Bone marrow (tissue), 2 donors: ENCODE measurements around the gene ASIC2.

Experiments
- DNase-seq, 2 donors: peaks; one replicate each; lab custom pipeline; 2025; lab: John Stamatoyannopoulos, UW

ASIC2 gene

DNA sequence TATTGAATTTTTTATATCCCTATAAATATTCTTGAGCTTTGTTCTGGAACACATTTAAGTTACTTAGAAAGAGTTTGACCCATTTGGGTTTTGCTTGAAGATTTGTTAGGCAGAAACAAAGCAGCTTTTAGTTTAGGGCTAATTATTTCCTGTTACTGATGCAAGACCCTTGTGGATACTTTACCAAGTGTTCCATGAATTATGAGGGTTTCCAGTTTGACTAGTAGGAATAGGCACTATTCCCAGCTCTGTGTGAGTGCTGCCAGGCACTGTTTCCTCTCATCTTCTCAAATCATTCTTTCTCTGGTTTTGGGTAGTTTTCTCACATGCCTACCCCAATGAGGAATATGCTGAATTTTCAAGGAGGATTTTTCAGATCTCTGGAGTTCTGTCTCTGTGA is 221.4 kb downstream of the ASIC2 start:
- no peak for DNase-seq

DNA sequence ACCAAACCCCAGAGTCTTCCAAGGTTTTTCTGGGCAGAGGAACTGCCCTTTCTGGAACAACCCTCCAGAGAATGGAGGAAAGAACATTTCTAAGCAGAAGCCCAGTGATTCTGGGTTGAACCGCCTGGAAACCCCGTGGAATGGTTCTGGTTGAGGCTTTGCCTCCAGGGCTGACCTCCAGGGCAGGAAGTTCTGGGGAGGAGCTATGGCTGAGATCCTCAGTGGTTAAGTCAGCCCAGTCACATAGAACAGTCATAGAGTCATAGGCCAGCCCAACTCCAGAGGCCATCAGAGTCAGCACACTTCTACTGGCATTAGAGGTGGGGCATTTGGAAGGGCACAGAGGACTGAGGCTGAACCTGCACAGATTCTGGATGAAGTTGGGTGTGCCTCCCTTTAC is 235.5 kb downstream of the ASIC2 start:
- DNase-seq = no peak

DNA sequence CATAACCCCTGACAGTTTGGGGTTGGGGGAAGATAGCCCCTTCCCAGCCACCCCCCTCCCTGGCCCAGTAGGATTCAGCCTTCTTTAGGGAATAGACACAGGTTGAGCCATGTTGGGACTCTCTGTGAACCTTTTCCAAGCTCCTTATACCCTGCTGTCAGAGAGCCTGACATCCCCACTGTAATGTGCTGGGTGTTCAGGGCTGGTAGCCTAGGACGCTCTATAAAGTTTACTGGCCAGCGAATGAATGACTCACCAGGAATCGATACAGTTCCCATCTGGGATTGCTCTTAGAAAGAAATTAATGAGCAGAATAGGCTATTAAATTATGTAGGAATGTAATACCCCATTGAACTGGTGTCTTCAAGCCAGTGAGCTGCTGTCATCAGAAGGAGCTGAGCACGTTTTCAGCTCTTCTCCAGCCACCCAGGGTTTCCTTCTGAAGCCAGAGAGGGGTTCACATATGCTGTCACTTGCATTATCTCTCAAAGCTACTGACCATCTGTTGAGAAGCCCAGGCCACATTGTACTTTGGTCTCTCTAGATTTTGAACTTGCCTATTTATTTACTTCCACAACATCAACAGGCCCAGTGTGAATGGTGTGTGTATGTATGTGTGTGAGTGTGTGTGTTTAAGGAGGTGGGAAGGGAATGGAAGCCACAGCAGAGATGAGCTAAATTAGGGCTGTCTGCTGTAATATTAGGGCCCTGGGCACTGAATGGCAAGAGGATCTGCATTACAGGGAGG is 236.5 kb downstream of the ASIC2 start:
- DNase-seq = no peak

DNA sequence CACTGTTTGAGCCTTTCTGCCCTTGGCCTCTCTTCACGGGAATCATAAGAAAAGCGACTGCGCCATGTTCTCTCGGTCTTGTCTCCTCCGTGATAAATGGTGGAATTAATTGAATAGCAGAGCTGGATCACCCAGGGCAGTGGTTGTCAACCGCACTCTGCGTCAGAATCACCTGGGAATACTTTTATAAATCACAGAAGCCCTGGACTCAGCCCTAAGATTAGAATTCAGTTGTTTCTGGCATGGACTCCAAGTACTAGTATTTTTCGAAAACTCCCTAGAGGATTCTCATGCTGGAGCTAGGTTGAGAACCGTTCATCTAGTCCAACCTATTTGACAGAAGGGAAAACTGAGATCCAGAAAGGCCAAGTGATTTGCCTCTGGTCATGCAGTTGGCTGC is 237.3 kb downstream of the ASIC2 start:
- DNase-seq = no peak

DNA sequence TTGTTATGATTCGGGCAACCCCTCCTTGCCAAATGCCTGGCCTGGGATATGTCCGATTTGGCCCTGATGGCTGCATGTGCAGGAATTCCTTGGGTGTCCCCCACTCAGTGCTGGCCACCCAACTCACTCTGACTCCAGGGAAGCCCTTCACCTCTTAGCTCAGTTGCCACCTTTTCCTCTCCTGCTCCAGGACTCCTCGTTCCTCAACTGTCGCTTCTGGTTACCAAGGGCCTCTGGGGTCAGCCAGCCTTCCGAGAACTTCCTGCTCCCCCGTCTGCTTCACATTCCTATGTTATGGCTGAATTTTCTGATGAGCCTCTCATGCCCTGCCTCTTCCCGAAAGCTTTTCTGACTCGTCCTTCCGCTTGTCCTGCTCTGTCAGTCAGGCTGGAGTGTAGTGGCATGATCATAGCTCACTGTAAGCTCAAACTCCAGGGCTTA is 237.9 kb downstream of the ASIC2 start:
- no peak for DNase-seq

DNA sequence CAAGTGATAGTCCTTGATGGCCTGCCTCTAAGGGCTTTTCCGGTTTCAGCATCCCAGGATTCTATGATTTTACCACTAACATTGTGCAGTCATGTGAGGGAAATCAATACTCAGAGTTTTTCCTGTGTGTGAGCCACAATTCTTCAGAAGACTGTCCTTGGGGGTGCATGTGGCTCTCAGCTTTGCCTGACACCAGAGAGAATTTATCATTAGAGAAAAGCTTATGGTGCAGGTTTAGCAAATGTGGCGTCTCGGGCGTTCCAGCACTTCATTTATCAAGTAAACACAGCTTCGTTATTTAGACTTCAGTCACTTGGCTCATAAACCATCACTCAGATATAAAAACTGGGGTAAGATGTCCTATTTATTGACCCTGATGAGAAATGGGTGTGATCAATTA is 238.7 kb downstream of the ASIC2 start:
- DNase-seq = no peak

DNA sequence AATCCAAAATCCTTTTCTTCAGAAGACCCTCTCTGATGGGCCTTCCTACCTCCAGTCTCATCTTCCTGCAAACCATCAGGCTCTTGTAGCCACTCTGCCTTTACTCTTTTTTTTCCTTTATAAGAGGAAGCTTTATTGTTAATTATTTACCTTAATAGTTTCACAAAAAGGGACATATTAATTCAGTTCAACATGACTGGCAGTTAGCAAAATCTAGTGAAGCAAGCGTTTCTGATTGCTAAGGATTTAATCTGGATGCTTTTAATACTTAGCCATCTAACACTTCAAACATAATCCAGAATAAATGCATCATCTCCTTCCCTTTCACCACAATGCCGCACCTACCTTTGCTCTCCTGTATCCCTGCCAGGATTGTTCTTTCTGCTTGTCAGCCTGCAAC is 239.4 kb downstream of the ASIC2 start:
- DNase-seq = no peak

DNA sequence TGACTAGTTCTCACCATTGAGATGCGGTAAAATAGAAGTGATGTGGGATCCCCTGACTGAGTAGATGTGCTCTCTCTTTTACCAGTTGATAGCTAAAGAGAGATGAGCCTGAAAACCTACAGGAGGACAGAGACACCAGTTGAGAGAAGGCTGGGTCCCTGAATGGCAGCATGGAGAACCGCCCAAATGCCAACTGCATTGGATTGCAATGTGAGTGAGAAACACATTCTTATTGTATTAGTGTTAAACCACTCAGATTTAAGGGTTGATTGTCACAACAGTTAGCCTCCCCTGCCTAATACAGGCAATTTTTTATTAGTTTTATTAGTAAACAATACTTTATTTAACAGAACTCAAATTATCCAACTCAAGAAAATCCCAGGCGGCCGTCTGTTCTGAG is 240.2 kb downstream of the ASIC2 start:
- no peak for DNase-seq

DNA sequence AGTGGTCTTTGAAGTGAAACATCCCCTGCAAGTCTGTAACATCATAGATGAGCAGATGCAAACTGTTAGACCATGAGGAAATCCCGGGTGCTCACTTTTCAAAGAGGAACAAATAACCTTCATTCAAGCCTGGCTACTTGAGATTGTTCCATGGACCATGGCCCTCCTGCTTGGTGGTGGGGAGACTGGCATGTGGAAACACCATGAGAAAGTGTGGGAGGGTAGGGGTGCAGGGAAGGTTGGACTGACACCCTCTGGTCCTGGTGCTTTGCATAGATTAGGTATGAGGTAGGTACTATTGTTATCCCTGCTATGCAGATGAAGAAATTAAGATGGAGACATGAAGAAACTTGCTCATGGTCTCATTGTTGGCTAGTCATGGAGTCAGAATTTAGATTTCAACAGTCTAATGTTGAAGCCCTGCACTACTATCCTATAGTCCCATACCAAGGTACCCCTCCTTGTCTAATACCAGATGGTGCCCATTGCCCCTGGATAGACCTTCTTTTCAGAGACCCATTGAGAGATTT is 242.4 kb downstream of the ASIC2 start:
- DNase-seq = no peak

DNA sequence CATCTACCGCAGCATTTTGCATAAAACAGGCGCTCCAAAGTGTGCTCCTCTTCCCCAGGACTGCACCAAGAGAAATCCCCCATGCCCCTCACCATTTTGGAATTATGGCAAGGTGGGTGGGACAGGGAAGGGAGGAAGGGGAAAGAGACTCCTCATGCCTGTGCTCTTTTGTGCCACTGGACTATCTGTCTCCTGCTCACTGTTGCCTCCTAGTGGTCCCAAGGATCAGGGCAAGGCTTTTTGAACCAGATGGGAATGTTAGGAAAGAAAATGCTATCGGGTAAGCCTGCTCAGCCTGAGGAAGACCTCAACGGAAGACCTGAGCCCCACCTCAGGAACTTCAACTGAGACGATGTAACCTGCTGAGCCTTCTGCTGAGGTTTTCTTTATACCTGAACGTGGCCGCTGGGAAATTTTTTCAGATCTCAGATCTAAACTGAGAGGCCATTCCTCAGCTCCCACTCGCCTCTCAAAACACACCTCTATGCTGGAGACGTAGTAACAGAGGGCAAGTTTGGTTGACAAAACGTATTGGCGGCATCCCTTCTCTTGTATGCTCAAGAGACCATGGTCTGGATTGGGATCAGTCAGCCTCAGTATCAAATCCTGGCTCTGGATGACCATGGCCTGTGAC is 243.2 kb downstream of the ASIC2 start:
- no peak for DNase-seq

DNA sequence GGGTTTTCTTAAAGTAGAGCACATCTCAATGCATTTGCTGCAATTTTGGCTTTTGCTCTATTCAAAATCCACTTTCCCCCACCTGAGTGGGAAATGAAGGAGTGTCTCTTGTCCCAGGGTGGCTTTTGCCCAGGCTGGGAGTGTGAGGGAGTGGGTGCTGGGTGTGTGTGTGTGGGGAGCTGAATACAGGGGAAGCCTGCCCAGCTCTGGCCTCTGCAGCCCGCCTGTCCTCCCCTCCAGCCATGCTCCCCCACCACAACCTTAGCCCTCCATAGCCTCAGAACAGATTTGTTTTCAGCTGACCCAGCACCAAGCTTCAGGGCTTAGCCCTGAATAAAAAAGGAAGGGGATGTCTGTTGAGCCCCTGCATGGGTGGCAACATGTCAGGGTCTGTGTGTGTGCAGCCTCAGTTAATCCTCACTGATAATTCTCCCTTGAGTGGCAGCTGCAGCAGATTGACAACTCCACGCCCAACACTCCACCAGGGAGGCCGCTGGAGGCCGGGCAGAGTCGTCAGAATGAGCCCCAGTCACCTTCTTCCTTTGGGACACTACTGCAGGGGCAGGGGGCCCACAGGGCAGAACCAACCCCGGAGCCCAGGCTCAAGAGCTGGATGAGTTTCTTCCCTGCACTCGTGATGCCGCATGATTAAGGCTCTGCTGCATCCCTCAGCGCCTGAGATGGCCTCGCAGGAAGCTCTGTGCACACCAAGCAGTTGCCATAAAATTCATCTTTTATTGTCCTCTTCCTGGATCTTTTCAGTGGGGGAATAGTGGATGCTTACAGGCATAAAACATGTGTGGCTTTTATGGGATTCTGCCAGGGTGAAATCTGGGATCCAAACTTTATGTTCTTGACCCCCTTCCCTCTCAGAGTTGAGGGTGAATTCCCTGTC is 246.5 kb downstream of the ASIC2 start:
- no peak for DNase-seq

DNA sequence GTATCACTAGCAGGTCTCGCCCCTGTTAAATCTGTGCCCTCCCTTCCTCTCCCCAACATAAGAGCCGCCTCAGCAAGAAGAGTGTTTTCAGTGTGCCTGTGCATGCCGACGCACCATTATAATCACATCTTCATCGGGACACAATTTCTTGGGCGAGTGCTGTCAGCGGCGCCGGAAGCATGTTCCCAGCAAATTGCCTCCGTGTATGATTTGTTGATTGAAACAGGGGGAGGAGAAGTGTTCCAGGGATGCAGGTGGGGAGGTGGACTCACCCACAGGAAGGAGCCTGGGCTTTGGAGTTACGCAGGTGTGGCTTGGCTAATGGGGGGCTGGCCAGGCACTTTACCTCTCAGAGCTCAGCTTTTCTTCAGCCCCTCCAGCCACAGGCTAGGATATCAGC is 247.9 kb downstream of the ASIC2 start:
- DNase-seq = no peak

DNA sequence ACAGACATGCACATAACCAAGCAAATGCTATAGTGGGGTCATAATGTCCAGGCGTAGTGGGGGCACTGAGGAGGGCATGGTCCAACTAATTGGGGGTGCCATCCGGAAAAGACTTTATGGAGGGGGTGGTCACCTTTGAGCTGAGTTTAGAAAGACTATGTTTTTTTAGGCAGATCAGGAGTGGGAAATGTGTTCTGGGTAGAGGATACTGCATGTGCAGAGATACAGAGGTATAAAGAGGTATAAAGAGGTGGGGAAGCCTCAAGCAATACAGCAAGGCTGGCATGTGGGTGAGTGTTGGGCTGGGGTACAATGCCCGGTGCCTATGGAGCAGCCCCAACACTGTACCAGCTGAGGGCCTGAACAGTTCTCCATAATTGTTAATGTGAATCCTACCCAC is 248.3 kb downstream of the ASIC2 start:
- no peak for DNase-seq

DNA sequence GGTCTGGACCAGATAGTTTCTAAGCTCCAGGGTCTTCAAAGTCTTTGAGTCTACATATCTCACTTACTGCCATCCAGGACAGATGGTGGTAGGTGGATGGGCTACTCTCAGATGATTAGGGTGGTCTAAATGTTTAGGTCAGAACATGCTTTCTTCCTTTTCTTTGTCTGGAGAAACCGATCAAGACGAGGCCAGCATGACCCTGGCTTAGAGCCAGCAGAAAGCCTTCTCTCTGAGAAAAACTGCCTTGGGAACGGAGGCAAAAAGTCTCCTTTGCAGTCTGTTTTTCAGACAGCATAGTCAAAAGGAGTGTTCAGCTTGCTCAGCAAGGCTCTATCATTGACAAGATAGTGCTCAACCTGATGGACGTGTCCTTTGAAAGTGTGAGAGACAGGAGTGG is 252.6 kb downstream of the ASIC2 start:
- no peak for DNase-seq

DNA sequence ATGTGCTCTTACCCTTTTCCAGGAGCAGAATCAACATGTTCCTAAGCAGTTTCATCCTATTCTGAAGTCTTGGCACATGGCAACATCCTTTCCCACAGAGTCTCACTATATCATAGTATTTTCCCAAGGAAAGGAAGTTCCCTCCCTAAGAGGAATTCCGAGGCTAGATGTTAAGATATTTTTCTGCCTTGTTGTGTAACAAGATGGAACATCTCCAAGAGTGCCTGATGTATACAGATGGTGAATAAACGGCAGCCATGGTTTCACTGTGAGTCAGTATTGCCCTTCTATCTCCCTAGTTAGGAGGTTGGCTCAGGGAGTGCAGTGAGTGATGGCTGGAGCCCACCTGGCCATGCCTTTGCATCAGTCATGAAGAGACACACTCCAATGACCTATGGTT is 253.2 kb downstream of the ASIC2 start:
- no peak for DNase-seq

DNA sequence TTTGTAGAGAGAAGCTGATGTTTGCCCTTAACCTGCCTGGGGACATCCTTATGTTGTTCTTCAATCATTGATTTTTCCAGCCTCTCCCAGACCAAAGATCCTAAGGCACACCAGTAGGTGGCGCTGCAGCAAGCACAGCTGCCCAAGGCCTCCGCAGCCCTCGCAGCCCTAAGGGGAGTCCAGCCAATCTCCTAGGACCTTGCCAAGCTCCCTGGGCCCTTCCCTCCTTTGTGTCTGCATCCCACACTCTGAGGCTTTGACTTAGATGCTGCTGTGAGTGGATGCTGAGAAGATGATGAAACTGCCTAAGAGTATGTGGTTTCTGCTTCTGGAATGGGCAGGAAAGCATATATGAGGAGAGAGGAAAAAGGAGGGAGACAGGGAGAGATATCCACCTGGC is 254.4 kb downstream of the ASIC2 start:
- no peak for DNase-seq

DNA sequence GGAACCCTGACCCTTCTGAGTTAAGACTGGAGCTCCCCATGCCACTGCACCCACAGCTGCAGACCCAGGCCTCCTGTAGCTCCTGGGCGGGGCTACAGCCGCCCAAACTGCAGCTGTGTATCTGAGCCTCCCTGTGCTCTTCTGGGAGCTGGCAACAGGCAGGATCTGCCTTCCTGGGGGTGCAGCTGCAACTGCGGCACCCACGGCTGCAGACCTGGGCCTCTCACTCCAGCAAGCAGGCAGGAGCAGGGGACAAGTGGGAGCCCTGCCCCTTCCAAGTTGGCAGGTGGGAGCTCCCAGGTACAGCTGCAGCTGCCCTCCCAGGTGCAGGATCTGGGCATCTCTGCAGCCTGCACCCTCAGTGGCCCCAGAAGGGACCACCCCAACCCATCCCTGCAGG is 259.9 kb downstream of the ASIC2 start:
- DNase-seq = no peak

DNA sequence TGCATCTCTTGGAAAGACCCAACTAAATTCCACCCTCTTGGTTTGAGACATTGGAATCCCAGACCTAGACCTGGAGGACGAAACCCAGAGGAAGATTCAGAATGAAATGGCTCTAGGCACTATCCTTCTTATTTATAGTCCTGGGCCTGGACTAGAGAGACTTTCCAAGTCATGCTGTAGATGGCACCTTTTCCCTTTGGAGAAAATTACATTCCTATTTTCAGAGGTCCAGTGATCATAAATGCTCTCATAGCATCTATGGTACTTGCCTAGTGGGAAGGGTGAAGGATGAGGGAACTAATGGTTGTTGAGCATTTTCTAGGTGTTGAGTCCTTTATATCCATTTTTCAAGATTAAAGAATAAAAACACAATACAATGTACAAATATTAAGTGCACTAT is 264.3 kb downstream of the ASIC2 start:
- no peak for DNase-seq

DNA sequence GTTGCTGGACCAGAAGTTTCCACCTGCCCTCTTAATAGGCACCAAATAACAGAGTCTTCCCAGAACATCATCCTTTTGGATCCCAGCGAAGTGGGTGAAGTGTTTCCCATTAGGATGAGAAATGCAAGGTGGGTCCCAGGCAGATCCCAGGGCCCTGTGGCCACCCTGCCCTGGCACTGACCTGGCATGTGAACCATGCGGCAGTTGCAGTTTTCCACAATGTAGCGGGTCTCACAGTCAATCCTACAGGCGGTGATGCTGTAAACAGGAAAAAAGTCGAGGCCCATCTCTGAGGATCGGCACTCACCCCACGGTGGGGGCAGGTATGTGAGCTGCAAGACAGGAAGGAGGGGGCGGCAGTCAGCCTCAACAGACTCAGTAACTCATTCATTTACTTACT is 265.0 kb downstream of the ASIC2 start:
- DNase-seq = no peak

DNA sequence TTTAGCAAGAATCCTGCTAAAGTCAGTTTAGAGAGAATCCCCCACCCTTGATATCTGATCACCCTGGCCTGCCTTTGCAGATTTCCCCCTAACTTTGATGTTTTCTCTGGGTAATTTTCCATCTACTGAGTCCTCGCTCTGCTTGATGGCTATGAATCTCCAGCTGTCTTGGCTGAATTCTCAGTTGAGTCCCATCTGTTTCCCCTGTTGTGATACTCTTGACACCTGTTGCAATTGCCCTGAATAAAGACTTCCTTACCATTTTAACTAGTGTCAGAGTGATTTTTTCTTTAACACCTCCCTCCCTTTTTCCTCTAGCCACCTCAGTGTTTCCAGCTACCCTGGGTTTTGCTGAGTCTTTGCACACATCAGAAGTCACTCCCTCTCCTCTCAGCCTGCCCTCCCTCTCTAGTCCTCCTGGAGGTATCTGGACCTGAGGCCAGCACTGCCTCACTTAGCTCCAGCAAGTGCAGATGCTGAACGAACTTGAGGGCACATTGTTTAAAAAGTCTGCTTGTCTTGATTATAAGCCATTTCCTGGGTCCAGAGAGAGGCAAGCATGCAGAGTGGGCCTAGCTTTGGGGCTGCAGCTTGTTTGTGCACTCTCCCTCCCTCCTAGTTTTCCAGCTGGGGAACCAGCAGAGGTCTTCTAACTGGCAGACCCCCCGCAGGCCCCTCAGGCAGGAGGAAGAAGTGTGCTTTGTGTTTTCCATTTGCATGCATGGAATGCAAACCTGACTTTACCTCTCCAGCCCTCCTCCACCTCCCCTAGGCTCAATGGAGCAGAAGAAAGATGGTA is 268.2 kb downstream of the ASIC2 start:
- DNase-seq = no peak

DNA sequence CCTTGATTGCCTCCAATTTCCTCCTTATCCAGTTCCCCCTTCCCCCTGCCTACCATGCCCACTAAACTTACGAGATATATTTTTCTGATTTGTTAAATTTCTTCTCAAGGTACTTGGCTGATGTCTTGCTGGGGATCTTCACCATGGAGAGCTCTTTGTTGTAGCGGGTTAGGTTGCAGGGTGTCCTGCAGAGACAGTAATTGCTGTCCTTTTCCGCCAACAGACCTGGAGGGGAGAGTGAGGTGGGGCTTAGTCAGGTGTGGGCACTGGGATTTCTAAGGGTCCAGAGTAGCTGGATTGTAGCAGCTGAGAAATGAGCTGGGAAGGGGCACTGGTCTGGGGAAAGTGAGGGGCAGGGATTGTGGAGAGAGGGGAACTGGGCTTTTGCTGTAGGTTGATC is 269.3 kb downstream of the ASIC2 start:
- no peak for DNase-seq
